Progenitor cell of endocrine pancreas (in vitro differentiated cells): Measurements from ENCODE around the gene SPATA9. TPM values are rescaled to one million over a fixed set of nuclear protein-coding genes. Genes with fewer than 3 reads are reported as not detected.

Experiments
- DNase-seq: peaks from one replicate; pipeline ENCODE4 v3.0.0; 2021; ENCODE audit warnings: low spot score; ENCODE audit not compliant: unreplicated experiment
- H3K27ac Mint-ChIP-seq: 2 replicates; pipeline ENCODE4 v1.8.0; 2021; ENCODE audit warnings: mild to moderate bottlenecking, moderate library complexity, mixed read lengths
- H3K27me3 Mint-ChIP-seq: 2 replicates; pipeline ENCODE4 v1.8.0; 2021; ENCODE audit warnings: mixed read lengths
- H3K36me3 Mint-ChIP-seq: 2 replicates; pipeline ENCODE4 v1.8.0; 2022; ENCODE audit warnings: mixed read lengths; ENCODE audit not compliant: insufficient read depth
- H3K4me1 Mint-ChIP-seq: 2 replicates; pipeline ENCODE4 v1.8.0; 2021; ENCODE audit warnings: low read depth, mixed read lengths
- H3K4me3 Mint-ChIP-seq: 2 replicates; pipeline ENCODE4 v1.8.0; 2021; ENCODE audit warnings: low read depth, mild to moderate bottlenecking, moderate library complexity, mixed read lengths
- H3K9me3 Mint-ChIP-seq: 2 replicates; pipeline ENCODE4 v1.8.0; 2021; ENCODE audit warnings: low read depth, mixed read lengths
- total RNA-seq: library from RNA; stranded (reverse); gene quantifications from 2 replicates; pipeline ENCODE4 v1.2.1, GENCODE V29; 2021
- TF ChIP-seq, protein P1 (sequence below): fragments of 200-600 bp; sonication (generic); IDR thresholded peaks from one replicate; pipeline ENCODE4 v1.5.0; 2021; ENCODE audit warnings: antibody characterized with exemption, mild to moderate bottlenecking; ENCODE audit not compliant: unreplicated experiment

SPATA9 gene
- total RNA-seq, 1 donor from 2014 or later, result not detected

DNA sequence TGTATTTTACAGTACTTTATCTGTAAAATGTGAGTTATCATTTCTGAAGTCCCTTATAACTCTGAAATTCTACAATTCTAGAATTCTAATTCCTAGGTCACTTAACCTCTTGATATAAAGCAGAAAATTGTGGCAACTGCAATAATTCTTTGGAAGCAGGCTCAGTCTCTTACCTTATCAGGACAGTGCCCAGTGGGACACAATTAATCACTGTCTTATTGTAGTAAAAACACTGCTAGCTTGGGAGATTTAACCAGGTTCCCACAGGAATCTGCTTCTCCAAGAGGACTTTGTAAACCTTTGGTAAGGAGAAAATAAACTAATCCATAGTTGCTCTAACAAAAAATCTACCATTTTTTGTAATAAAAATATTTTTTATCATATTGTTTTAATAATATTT is 18.3 kb upstream of the SPATA9 start:
- peaks cover 6% of the 10 kb centered on the region for H3K4me1 Mint-ChIP-seq
- no peaks in the 10 kb centered on the region for H3K36me3 Mint-ChIP-seq
- TF ChIP-seq, protein P1, sequence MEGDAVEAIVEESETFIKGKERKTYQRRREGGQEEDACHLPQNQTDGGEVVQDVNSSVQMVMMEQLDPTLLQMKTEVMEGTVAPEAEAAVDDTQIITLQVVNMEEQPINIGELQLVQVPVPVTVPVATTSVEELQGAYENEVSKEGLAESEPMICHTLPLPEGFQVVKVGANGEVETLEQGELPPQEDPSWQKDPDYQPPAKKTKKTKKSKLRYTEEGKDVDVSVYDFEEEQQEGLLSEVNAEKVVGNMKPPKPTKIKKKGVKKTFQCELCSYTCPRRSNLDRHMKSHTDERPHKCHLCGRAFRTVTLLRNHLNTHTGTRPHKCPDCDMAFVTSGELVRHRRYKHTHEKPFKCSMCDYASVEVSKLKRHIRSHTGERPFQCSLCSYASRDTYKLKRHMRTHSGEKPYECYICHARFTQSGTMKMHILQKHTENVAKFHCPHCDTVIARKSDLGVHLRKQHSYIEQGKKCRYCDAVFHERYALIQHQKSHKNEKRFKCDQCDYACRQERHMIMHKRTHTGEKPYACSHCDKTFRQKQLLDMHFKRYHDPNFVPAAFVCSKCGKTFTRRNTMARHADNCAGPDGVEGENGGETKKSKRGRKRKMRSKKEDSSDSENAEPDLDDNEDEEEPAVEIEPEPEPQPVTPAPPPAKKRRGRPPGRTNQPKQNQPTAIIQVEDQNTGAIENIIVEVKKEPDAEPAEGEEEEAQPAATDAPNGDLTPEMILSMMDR, result no peak
- H3K27me3 Mint-ChIP-seq, result no peaks in the 10 kb centered on the region
- no peak overlapping the region for H3K27ac Mint-ChIP-seq
- H3K4me3 Mint-ChIP-seq, result no peak overlapping the region
- DNase-seq, result no peak
- H3K9me3 Mint-ChIP-seq, result no peaks in the 10 kb centered on the region

DNA sequence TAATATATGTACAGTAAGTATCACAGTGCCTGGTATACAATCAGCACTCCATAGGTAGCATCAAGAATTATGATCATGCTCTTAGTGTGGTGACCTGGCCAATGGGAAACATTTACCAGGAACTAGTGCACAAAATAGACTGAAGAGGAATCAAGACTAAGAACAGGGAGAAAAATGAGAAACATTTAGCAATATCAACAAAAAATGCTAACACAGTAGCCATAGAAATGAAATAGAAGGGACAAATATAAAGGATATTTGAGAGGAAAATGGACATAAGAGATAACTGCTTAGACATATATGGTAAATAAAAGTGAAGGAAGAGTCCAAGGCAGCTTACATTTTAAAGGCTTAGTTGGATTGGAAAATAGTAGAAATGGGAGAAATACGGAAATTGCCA is 16.5 kb upstream of the SPATA9 start:
- Mint-ChIP-seq H3K4me3 (no peak overlapping the region), H3K36me3 (no peaks in the 10 kb centered on the region), H3K9me3 (no peaks in the 10 kb centered on the region), H3K4me1 (peaks cover 6% of the 10 kb centered on the region), H3K27me3 (no peaks in the 10 kb centered on the region), H3K27ac (no peak overlapping the region)
- TF ChIP-seq, protein P1, result no peak
- DNase-seq, result no peak

DNA sequence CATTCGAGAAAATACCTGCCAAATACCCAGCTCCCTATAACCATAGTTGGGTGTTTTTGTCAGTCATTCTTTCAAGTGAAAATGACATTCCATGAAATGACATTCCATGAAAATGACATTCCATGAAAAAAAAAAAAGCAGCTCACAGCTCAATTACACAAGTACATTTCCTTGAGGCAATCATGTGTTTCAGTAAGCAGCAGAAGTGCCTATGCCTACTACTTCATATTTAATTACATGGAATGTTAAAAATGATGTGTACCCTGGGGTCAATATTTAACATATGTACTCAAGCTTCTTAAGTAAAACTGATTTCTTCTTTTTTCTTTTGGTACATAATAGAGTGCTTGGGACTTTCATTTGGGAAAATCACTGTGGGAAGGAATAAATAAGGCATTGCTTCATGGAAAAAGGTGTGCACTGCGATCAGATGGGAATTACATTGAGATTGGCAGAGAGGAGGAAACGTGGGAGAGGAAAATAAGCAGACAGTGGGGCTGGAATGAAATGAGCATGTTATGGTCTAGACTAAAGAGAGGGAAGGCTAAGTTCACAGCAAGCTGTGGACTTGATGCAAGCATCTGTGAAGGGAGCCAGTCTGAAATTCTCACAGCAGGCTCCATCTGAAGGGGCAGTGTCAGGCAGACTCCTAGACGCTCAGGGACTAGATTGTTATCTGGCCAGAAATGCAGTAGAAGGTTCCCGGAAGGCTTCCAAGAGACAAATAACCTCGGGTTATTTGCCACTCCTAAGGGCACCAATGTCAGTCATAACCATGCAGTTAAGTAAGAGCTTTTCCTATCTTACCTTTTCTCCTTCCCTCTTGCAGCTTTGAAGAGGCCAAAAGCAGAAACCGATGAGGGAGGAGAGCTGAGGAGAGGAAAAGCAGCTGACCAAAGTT is 15.2 kb upstream of the SPATA9 start:
- no peaks in the 10 kb centered on the region for H3K36me3 Mint-ChIP-seq

DNA sequence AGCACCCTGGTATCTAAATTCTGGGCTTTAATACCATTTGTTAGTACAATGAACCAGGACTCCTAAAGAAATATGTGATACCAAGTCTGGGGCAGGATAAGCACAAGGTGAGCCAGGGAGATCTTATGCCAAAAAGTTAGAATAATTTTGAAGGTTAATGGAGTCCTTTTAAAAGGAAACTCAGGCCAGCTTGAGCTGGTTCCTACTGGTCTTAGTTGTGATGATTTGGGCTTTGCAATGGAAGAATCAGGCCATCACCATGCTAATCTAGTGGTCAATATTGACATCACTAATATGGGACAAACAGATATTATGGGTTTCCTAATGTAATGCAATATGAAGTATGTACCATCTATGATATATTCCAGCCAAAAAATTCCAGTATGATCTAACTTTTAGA is 7.5 kb upstream of the SPATA9 start:
- H3K4me1 Mint-ChIP-seq, result no peaks in the 10 kb centered on the region
- no peak for DNase-seq
- no peaks in the 10 kb centered on the region for H3K27me3 Mint-ChIP-seq
- H3K4me3 Mint-ChIP-seq, result no peak overlapping the region
- no peak overlapping the region for H3K27ac Mint-ChIP-seq
- no peaks in the 10 kb centered on the region for H3K36me3 Mint-ChIP-seq
- H3K9me3 Mint-ChIP-seq, result peaks cover 5% of the 10 kb centered on the region
- TF ChIP-seq, protein P1, result no peak

More for the DNA sequence above, 15.2 kb upstream of the SPATA9 start:
- no peak for DNase-seq
- peaks cover 6% of the 10 kb centered on the region for H3K4me1 Mint-ChIP-seq
- no peaks in the 10 kb centered on the region for H3K27me3 Mint-ChIP-seq
- no peaks in the 10 kb centered on the region for H3K9me3 Mint-ChIP-seq
- no peak overlapping the region for H3K27ac Mint-ChIP-seq
- H3K4me3 Mint-ChIP-seq, result no peak overlapping the region
- TF ChIP-seq, protein P1, result no peak

DNA sequence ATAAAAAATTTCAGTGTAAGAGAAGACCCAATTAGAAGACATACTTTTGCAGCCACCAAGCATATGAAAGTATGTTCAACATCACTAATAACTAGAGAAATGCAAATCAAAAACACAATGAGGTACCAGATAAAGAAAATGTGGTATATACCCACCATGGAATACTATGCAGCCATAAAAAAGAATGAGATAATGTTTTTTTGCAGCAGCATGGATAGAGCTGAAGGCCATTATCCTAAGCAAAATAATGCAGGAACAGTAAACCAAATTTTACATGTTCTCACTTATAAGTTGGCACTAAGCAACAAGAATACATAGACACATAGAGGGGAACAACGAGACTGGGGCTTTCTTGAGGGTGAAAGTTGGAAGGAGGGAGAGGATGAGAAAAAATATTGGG is 6.9 kb upstream of the SPATA9 start:
- no peaks in the 10 kb centered on the region for H3K36me3 Mint-ChIP-seq
- H3K9me3 Mint-ChIP-seq, result peaks cover 5% of the 10 kb centered on the region
- H3K4me3 Mint-ChIP-seq, result no peak overlapping the region
- no peaks in the 10 kb centered on the region for H3K4me1 Mint-ChIP-seq
- H3K27ac Mint-ChIP-seq, result no peak overlapping the region
- H3K27me3 Mint-ChIP-seq, result no peaks in the 10 kb centered on the region
- no peak for DNase-seq
- TF ChIP-seq, protein P1, result no peak
